Heart left ventricle (tissue), 16 donors: ENCODE results near the gene RAPSN. TPM values are rescaled to one million over a fixed set of nuclear protein-coding genes. Genes with fewer than 3 reads are reported as not detected.

Source experiments
- ATAC-seq, 4 donors: fragments of 200-7000 bp; cut with Tn5 transposase; one replicate each; pipeline ENCODE4 v1.9.1; 2020 to 2022; ENCODE audit warnings: moderate library complexity in 4 of 4, mild to moderate bottlenecking in 3 of 4, moderate number of reproducible peaks in 1 of 4
- DNase-seq, 5 donors: peaks; one replicate each; pipeline ENCODE4 v3.0.0-alpha.2; 2020
- H3K27ac ChIP-seq, 12 donors: fragments of 200-600 bp; sonication (generic) in 4 of 12; one replicate each; pipeline versions ENCODE4 v1.5.0 to v1.8.0; 2016 to 2022; ENCODE audit warnings: mild to moderate bottlenecking in 2 of 12
- H3K27me3 ChIP-seq, 9 donors: fragments of 200-600 bp; sonication (generic) in 2 of 9; one replicate each; pipeline versions ENCODE4 v1.5.1 to v1.8.0; 2016 to 2022; ENCODE audit warnings: mild to moderate bottlenecking in 3 of 9
- H3K36me3 ChIP-seq, 9 donors: fragments of 200-600 bp; sonication (generic) in 2 of 9; one replicate each; pipeline versions ENCODE4 v1.5.0 to v1.8.0; 2018 to 2022; ENCODE audit warnings: mild to moderate bottlenecking in 2 of 9
- H3K4me1 ChIP-seq, 12 donors: fragments of 200-600 bp; sonication (generic) in 4 of 12; one replicate each; pipeline versions ENCODE4 v1.5.0 to v1.8.0; 2016 to 2022; ENCODE audit warnings: mild to moderate bottlenecking in 3 of 12
- H3K4me3 ChIP-seq, 12 donors: fragments of 200-600 bp; sonication (generic) in 4 of 12; one replicate each; pipeline versions ENCODE4 v1.5.0 to v1.8.0; 2017 to 2022; ENCODE audit warnings: mild to moderate bottlenecking in 9 of 12, moderate library complexity in 4 of 12
- H3K9me3 ChIP-seq, 12 donors: fragments of 200-600 bp; sonication (generic) in 4 of 12; one replicate each; pipeline versions ENCODE4 v1.5.0 to v1.8.0; 2016 to 2022; ENCODE audit warnings: mild to moderate bottlenecking in 1 of 12
- POLR2A ChIP-seq, 2 donors: fragments of 450-650 bp; IDR thresholded peaks; one replicate each; pipeline ENCODE4 v1.6.1; 2017; ENCODE audit warnings: antibody characterized with exemption in 2 of 2, mild to moderate bottlenecking in 2 of 2, moderate library complexity in 2 of 2
- WGBS, 4 donors: extraction: QIAGEN DNeasy Blood & Tissue Kit in 2 of 4; methylation state at CpG; one replicate each; pipeline versions ENCODE4 v1.1.5 to v1.1.7; 2013 to 2018; 5-methylcytosine and 5-hydroxymethylcytosine counted together
- intact Hi-C, 10 donors: fragments of 100-400 bp; cut with DNase I; formaldehyde crosslinking; loops; one replicate each; pipeline versions ENCODE4 v1.11.1 to v1.14.2; 2022
- polyA plus RNA-seq, 2 donors: library from polyadenylated mRNA; stranded (reverse); fragments of 200-250 nt; gene quantifications; one replicate each; pipeline ENCODE4 v1.2.3, GENCODE V29; 2013
- total RNA-seq, 9 donors: library from RNA; depleted of rRNA in 2 of 9; stranded (reverse); fragments of >200 nt in 2 of 9; fragmentation: NEBNext Ultra II Directional in 3 of 9; extraction: Animal tissue kit (Norgen Biotek cat#: 25700) in 3 of 9; gene quantifications; one replicate each; pipeline versions ENCODE4 v1.1.0 to v1.2.4, GENCODE V29; 2016 to 2023
- TF ChIP-seq, protein P1 (sequence below), 12 donors: fragments of 200-600 bp; sonication (generic) in 4 of 12; IDR thresholded peaks; one replicate each; pipeline versions ENCODE4 v1.5.0 to v1.8.0; 2018 to 2022; ENCODE audit warnings: antibody characterized with exemption in 12 of 12, mild to moderate bottlenecking in 5 of 12
- donor health status: ischemic (EF 13 %, LVEDD 7.1; RV severe dilation, severe dysfunction).
- donor health status: healthy with polysubstance abuse.
- donor health status: DM: no; HTN: yes; CAD: no.
- donor health status: DM: no; HTN: no; CAD: no.
- donor health status: ischemic (EF 25% LVEDD 6.9; RV normal size, moderate dysfunction).
- donor health status: ischemic (EF 25% LVEDD 5.7; RV mildly dilated, moderate dysfunction).
- donor health status: healthy.
- donor health status: DM: yes; HTN: yes; CAD: no.
- donor health status: ischemic (EF 35%, LVEDD 5.7; RV mildly dilated, moderate dysfunction).
- donor health status: nonischemic (EF 11% LVEDD 7.7; RV severe dilation, severe dysfunction).
- donor health status: DM: yes; HTN: yes; CAD: no.
- donor health status: PGD.
- donor health status: ischemic (EF 29% LVEDD 5.4; RV normal size, mild dysfunction).
- donor health status: nonischemic (EF 23%, LVEDD 6.1; RV moderate dilation, normal function).

Gene RAPSN
- total and polyA plus RNA-seq, 11 donors, result 0.43 to 6.5 (median 3.2) TPM

DNA sequence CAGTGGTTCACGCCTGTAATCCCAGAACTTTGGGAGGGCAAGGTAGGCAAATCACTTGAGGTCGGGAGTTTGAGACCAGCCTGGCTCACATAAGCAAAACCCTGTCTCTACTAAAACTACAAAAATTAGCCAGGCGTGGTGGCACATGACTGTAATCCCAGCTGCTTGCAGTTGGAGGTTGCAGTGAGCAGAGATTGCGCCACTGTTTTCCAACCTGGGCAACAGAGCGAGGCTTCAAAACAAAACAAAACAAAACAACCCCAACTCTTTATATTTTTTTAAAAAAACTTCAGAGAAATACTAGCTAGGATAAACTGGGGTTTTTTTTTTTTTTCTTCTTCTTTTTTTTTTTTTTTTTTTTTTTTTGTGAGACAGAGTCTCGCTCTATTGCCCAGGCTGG lies 31.8 kb upstream of the RAPSN start:
- ATAC-seq (no peak), DNase-seq (no peak)
- TF ChIP-seq, protein P1, sequence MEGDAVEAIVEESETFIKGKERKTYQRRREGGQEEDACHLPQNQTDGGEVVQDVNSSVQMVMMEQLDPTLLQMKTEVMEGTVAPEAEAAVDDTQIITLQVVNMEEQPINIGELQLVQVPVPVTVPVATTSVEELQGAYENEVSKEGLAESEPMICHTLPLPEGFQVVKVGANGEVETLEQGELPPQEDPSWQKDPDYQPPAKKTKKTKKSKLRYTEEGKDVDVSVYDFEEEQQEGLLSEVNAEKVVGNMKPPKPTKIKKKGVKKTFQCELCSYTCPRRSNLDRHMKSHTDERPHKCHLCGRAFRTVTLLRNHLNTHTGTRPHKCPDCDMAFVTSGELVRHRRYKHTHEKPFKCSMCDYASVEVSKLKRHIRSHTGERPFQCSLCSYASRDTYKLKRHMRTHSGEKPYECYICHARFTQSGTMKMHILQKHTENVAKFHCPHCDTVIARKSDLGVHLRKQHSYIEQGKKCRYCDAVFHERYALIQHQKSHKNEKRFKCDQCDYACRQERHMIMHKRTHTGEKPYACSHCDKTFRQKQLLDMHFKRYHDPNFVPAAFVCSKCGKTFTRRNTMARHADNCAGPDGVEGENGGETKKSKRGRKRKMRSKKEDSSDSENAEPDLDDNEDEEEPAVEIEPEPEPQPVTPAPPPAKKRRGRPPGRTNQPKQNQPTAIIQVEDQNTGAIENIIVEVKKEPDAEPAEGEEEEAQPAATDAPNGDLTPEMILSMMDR (IDR thresholded peaks at IDR 0.05), result no peak
- TF ChIP-seq POLR2A (IDR thresholded peaks at IDR 0.05), result no peak
- peaks cover 3 to 99% (median 98%) of the 10 kb centered on the region in 9 donors for H3K36me3 ChIP-seq
- H3K4me1 ChIP-seq, result peaks cover 0 to 26% (median 19%) of the 10 kb centered on the region in 12 donors
- intact Hi-C loops, result loop anchor here in 2 of 10 donors (10.0 kb wide), 2 partner anchors 54 to 64 kb away; no protein-coding TSS in a partner anchor
- H3K4me3 ChIP-seq, result no peak overlapping the region
- no peak overlapping the region for H3K27ac ChIP-seq
- no peaks in the 10 kb centered on the region for H3K9me3 ChIP-seq
- no peaks in the 10 kb centered on the region for H3K27me3 ChIP-seq
- WGBS, 4 donors, result 97 to 99% (median 98%) methylated on average over 6 of the region's 6 CpGs

GRCh38 chr11:47478651-47479329 lies 29.9 kb upstream of the RAPSN start:
- 67 to 82% (median 72%) methylated on average over 5 of the region's 5 CpGs for WGBS, 4 donors
- Histone ChIP-seq H3K4me3 (no peak overlapping the region), H3K4me1 (peaks cover 0 to 26% (median 16%) of the 10 kb centered on the region in 12 donors), H3K27me3 (no peaks in the 10 kb centered on the region), H3K9me3 (no peaks in the 10 kb centered on the region), H3K27ac (peak overlapping the region in 1 of 12 donors; percentile 11), H3K36me3 (peaks cover 3 to 100% (median 99%) of the 10 kb centered on the region in 9 donors)
- intact Hi-C loops, result loop anchor here in 2 of 10 donors (5.0 to 10.0 kb wide), 2 partner anchors 99 to 136 kb away; partner anchors contain the start of genes KBTBD4 (in 1 of the 2) and NDUFS3 (in 1 of the 2)
- DNase-seq (no peak), ATAC-seq (peak; percentile 25 to 71 (median 60))
- no peak for TF ChIP-seq POLR2A (IDR thresholded peaks at IDR 0.05)
- TF ChIP-seq, protein P1 (IDR thresholded peaks at IDR 0.05), result no peak

- Histone ChIP-seq H3K4me3 (no peak overlapping the region), H3K27me3 (no peaks in the 10 kb centered on the region), H3K4me1 (peaks cover 0 to 26% (median 16%) of the 10 kb centered on the region in 12 donors), H3K27ac (no peak overlapping the region), H3K9me3 (no peaks in the 10 kb centered on the region), H3K36me3 (peaks cover 3 to 100% (median 99%) of the 10 kb centered on the region in 9 donors)
- WGBS, 4 donors, result 75 to 83% (median 79%) methylated on average over 4 of the region's 4 CpGs
- ATAC-seq (no peak), DNase-seq (no peak)
- intact Hi-C loops, result loop anchor here in 2 of 10 donors (5.0 to 10.0 kb wide), 2 partner anchors 100 to 137 kb away; partner anchors contain the start of genes KBTBD4 (in 1 of the 2) and NDUFS3 (in 1 of the 2)
- no peak for TF ChIP-seq POLR2A (IDR thresholded peaks at IDR 0.05)
- TF ChIP-seq, protein P1 (IDR thresholded peaks at IDR 0.05), result no peak
Measured at GRCh38 chr11:47477753-47478152, 28.8 kb upstream of the RAPSN start.

DNA sequence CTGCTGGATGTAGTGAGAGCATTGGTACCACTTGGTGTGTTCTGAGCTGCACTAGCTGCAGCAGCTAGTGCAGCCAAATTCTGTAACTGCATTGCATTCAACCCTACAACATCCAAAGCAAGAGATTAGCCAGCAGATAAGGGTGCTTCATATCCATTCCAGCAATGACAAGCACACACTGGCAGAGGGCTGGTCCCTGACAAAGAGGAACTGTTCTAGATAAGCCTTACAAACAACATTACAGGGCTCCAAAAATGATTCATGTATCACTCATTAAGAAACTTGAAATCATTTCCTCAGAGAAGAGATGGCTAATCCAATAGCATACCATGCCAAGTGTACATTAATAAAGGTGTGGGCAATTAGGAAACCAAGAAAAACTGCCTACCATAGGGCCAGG lies 28.4 kb upstream of the RAPSN start:
- no peak overlapping the region for H3K4me3 ChIP-seq
- intact Hi-C loops, result loop anchor here in 2 of 10 donors (5.0 to 10.0 kb wide), 2 partner anchors 100 to 137 kb away; partner anchors contain the start of genes KBTBD4 (in 1 of the 2) and NDUFS3 (in 1 of the 2)
- H3K4me1 ChIP-seq, result peaks cover 0 to 26% (median 16%) of the 10 kb centered on the region in 12 donors
- H3K27me3 ChIP-seq, result no peaks in the 10 kb centered on the region
- H3K36me3 ChIP-seq, result peaks cover 3 to 100% (median 99%) of the 10 kb centered on the region in 9 donors
- H3K9me3 ChIP-seq, result no peaks in the 10 kb centered on the region
- TF ChIP-seq, protein P1 (IDR thresholded peaks at IDR 0.05), result no peak
- TF ChIP-seq POLR2A (IDR thresholded peaks at IDR 0.05), result no peak
- DNase-seq (no peak), ATAC-seq (peak in 1 of 4 donors; percentile 47)
- no peak overlapping the region for H3K27ac ChIP-seq
